H1 (cell line): Measurements from ENCODE around the gene GRK6. TPM values are rescaled to one million over a fixed set of nuclear protein-coding genes. Genes with fewer than 3 reads are reported as not detected.
A peak's percentile ranks its signal among the peaks of the same experiment; 100 is the strongest.

Source experiments
- CTCF ChIA-PET: fragments of 300-600 bp; sonication (Branson Sonifier 250); formaldehyde crosslinking; loops from one replicate; lab custom pipeline; 2021; ENCODE audit not compliant: partially characterized antibody; lab: Charles Lee
- POLR2A ChIA-PET: fragments of 300-600 bp; sonication (Branson Sonifier 250); formaldehyde crosslinking; loops from one replicate; lab custom pipeline; 2021; ENCODE audit warnings: inconsistent platforms; ENCODE audit not compliant: partially characterized antibody; lab: Charles Lee
- DNase-seq, 2 experiments: peaks; one replicate each; pipeline versions ENCODE4 v3.0.0 to v3.0.0-alpha.2; 2010 to 2022; ENCODE audit warnings: low spot score in 2 of 2, low read depth in 1 of 2, mixed read lengths in 1 of 2
- FAIRE-seq: peaks from 2 replicates; lab custom pipeline; 2011; peaks lifted over from hg19 to GRCh38; lab: Jason Lieb, UNC
- H2AFZ ChIP-seq: 2 replicates; pipeline ENCODE4 v1.8.1; 2012; ENCODE audit warnings: low read length, inconsistent platforms
- H2AK5ac ChIP-seq: 2 replicates; pipeline ENCODE4 v1.6.1; 2013; ENCODE audit warnings: low read depth, low read length
- H2BK120ac ChIP-seq: replicated peaks from 2 replicates; pipeline ENCODE3; 2013; ENCODE audit warnings: low read depth, low read length, inconsistent platforms
- H2BK12ac ChIP-seq: 2 replicates; pipeline ENCODE4 v1.6.1; 2013; ENCODE audit warnings: low read depth, low read length
- H2BK15ac ChIP-seq: 2 replicates; pipeline ENCODE4 v1.6.1; 2013; ENCODE audit warnings: low read length
- H2BK20ac ChIP-seq: 2 replicates; pipeline ENCODE4 v1.6.1; 2013; ENCODE audit warnings: low read length
- H2BK5ac ChIP-seq: 2 replicates; pipeline ENCODE4 v1.6.1; 2013; ENCODE audit warnings: low read depth, low read length
- H3K14ac ChIP-seq: 2 replicates; pipeline ENCODE4 v1.6.1; 2013; ENCODE audit warnings: inconsistent platforms; ENCODE audit not compliant: insufficient read length
- H3K18ac ChIP-seq: 2 replicates; pipeline ENCODE4 v1.6.1; 2013; ENCODE audit warnings: low read length; ENCODE audit errors: extremely low read depth
- H3K23ac ChIP-seq: 2 replicates; pipeline ENCODE4 v1.6.1; 2013; ENCODE audit warnings: inconsistent platforms; ENCODE audit not compliant: insufficient read length
- H3K23me2 ChIP-seq: 2 replicates; pipeline ENCODE4 v1.6.1; 2013; ENCODE audit warnings: low read depth, low read length
- H3K27ac ChIP-seq: 2 replicates; pipeline ENCODE4 v1.6.1; 2011; ENCODE audit warnings: low read depth, low read length, inconsistent platforms
- H3K27me3 ChIP-seq, 4 experiments: replicated peaks in 1 of 4; 1 replicate in 1 of 4; 2 replicates in 3 of 4; pipeline versions ENCODE4 v1.6.1 to v1.8.1; 2011 to 2013; ENCODE audit warnings: low read length in 3 of 4, mild to moderate bottlenecking in 3 of 4, inconsistent platforms in 2 of 4, mixed read lengths in 2 of 4, moderate library complexity in 1 of 4; ENCODE audit not compliant: control insufficient read depth in 3 of 4, insufficient read depth in 3 of 4; ENCODE audit errors: extremely low read depth in 1 of 4
- H3K36me3 ChIP-seq, 4 experiments: 2 replicates each; pipeline versions ENCODE4 v1.6.1 to v1.8.1; 2011 to 2013; ENCODE audit warnings: mild to moderate bottlenecking in 4 of 4, low read length in 3 of 4, moderate library complexity in 2 of 4, control low read depth in 1 of 4, inconsistent platforms in 1 of 4; ENCODE audit not compliant: insufficient read depth in 4 of 4, control insufficient read depth in 2 of 4
- H3K4ac ChIP-seq: replicated peaks from 2 replicates; pipeline ENCODE3; 2013; ENCODE audit warnings: low read length, low read depth, mixed read lengths, inconsistent platforms; ENCODE audit not compliant: insufficient read length
- H3K4me1 ChIP-seq, 4 experiments: replicated peaks in 1 of 4; 1 replicate in 1 of 4; 2 replicates in 3 of 4; pipeline versions ENCODE4 v1.6.1 to v1.8.1; 2011 to 2013; ENCODE audit warnings: low read length in 3 of 4, inconsistent platforms in 2 of 4, mixed read lengths in 1 of 4; ENCODE audit not compliant: insufficient read depth in 4 of 4, control insufficient read depth in 3 of 4
- H3K4me2 ChIP-seq, 2 experiments: 2 replicates each; pipeline versions ENCODE4 v1.6.1 to v1.8.1; 2011 to 2013; ENCODE audit warnings: low read depth in 2 of 2, low read length in 2 of 2, control low read depth in 1 of 2, inconsistent platforms in 1 of 2, mild to moderate bottlenecking in 1 of 2; ENCODE audit not compliant: insufficient read depth in 1 of 2
- H3K4me3 ChIP-seq, 4 experiments: fragments of 200-600, 300-600 bp in 1 of 4; sonication (generic), shearing (Covaris generic), sonication (Bioruptor Twin) in 1 of 4; 2 replicates each; pipeline versions ENCODE4 v1.5.1 to v1.8.1; 2011 to 2016; ENCODE audit warnings: low read length in 4 of 4, low read depth in 3 of 4, control low read depth in 2 of 4, inconsistent platforms in 2 of 4, mild to moderate bottlenecking in 2 of 4, mixed read lengths in 1 of 4, moderate library complexity in 1 of 4; ENCODE audit not compliant: insufficient read depth in 2 of 4; ENCODE audit errors: extremely low read depth in 1 of 4
- H3K56ac ChIP-seq: replicated peaks from 2 replicates; pipeline ENCODE3; 2013; ENCODE audit warnings: low read depth, mild to moderate bottlenecking, mixed read lengths, low read length, inconsistent platforms; ENCODE audit not compliant: insufficient read length
- H3K79me1 ChIP-seq: 2 replicates; pipeline ENCODE4 v1.6.1; 2013; ENCODE audit warnings: low read depth, low read length, control low read depth
- H3K79me2 ChIP-seq, 2 experiments: 2 replicates each; pipeline versions ENCODE4 v1.6.1 to v1.8.1; 2012 to 2013; ENCODE audit warnings: low read length in 2 of 2, mild to moderate bottlenecking in 2 of 2, inconsistent platforms in 1 of 2; ENCODE audit not compliant: insufficient read depth in 2 of 2, control insufficient read depth in 1 of 2
- H3K9ac ChIP-seq, 4 experiments: replicated peaks in 1 of 4; 1 replicate in 1 of 4; 2 replicates in 3 of 4; pipeline versions ENCODE4 v1.6.1 to v1.8.1; 2011 to 2013; ENCODE audit warnings: low read depth in 3 of 4, low read length in 3 of 4, control low read depth in 2 of 4, mild to moderate bottlenecking in 2 of 4, moderate library complexity in 2 of 4, inconsistent platforms in 1 of 4; ENCODE audit errors: extremely low read depth in 1 of 4
- H3K9me3 ChIP-seq, 2 experiments: 2 replicates each; pipeline versions ENCODE4 v1.6.1 to v1.8.1; 2012 to 2013; ENCODE audit warnings: mild to moderate bottlenecking in 2 of 2, moderate library complexity in 2 of 2, control low read depth in 1 of 2, inconsistent platforms in 1 of 2, low read depth in 1 of 2, low read length in 1 of 2, mixed read lengths in 1 of 2; ENCODE audit not compliant: insufficient read depth in 2 of 2
- H4K20me1 ChIP-seq, 2 experiments: replicated peaks in 1 of 2; 2 replicates each; pipeline versions ENCODE3 to v1.8.1; 2011 to 2013; ENCODE audit warnings: inconsistent platforms in 2 of 2, low read length in 2 of 2, mild to moderate bottlenecking in 1 of 2; ENCODE audit not compliant: insufficient read depth in 2 of 2, control insufficient read depth in 1 of 2
- H4K5ac ChIP-seq: 2 replicates; pipeline ENCODE4 v1.6.1; 2013; ENCODE audit warnings: low read length, low read depth, mixed read lengths, inconsistent platforms; ENCODE audit not compliant: insufficient read length
- H4K8ac ChIP-seq: 2 replicates; pipeline ENCODE4 v1.8.0; 2013; ENCODE audit warnings: mild to moderate bottlenecking, moderate library complexity, low read length, inconsistent platforms; ENCODE audit not compliant: insufficient read depth; ENCODE audit errors: extremely low read depth
- H4K91ac ChIP-seq: replicated peaks from 2 replicates; pipeline ENCODE3; 2013; ENCODE audit warnings: low read length, mixed read lengths, inconsistent platforms; ENCODE audit not compliant: insufficient read length
- GTF2F1 ChIP-seq: IDR thresholded peaks from 2 replicates; pipeline ENCODE4 v1.6.1; 2012; ENCODE audit warnings: low read depth, low read length, improper control_type of control experiment, borderline replicate concordance
- MAFK ChIP-seq: IDR thresholded peaks from 2 replicates; pipeline ENCODE4 v1.6.1; 2012; ENCODE audit warnings: low read depth, mild to moderate bottlenecking, improper control_type of control experiment, low read length
- RBBP5 ChIP-seq: IDR thresholded peaks from 2 replicates; pipeline ENCODE4 v1.7.1; 2012; ENCODE audit warnings: low read depth, mild to moderate bottlenecking, inconsistent platforms, low read length, moderate library complexity, borderline replicate concordance
- TAF7 ChIP-seq: optimal IDR thresholded peaks from 2 replicates; pipeline ENCODE3; 2011; ENCODE audit warnings: low read depth, mild to moderate bottlenecking, inconsistent platforms, low read length, moderate library complexity, borderline replicate concordance
- YY1 ChIP-seq: IDR thresholded peaks from 2 replicates; pipeline ENCODE4 v1.6.1; 2011; ENCODE audit warnings: low read depth, mild to moderate bottlenecking, low read length
- WGBS, 2 experiments: shearing (Covaris generic) in 1 of 2; methylation state at CpG; one replicate each; pipeline versions ENCODE4 v1.1.6 to v1.1.7; 2013 to 2015; ENCODE audit warnings: low lambda C conversion rate in 2 of 2, mixed read lengths in 2 of 2, inconsistent platforms in 1 of 2, low coverage in 1 of 2, missing lambda C conversion rate in 1 of 2; ENCODE audit not compliant: insufficient replicate concordance in 2 of 2, insufficient coverage in 1 of 2, insufficient read length in 1 of 2; ENCODE audit errors: extremely low coverage in 1 of 2, missing lambda C conversion rate in 1 of 2; 5-methylcytosine and 5-hydroxymethylcytosine counted together
- polyA plus RNA-seq, 7 experiments: library from polyadenylated mRNA; depleted of rRNA in 3 of 7; stranded (reverse) in 5 of 7; unstranded in 2 of 7; fragments of >200 nt in 5 of 7; fragments of 200-250 nt in 2 of 7; gene quantifications; 1 replicate in 5 of 7; 2 replicates in 1 of 7; 4 replicates in 1 of 7; pipeline versions ENCODE4 v1.2.1 to v1.2.3, GENCODE V29; 2011 to 2013; ENCODE audit warnings: missing spikeins in 2 of 7, mixed read lengths in 2 of 7
- total RNA-seq: library from RNA; stranded (reverse); fragmentation: NEBNext Ultra II Directional; extraction: Animal tissue kit (Norgen Biotek cat#: 25700); gene quantifications from 2 replicates; pipeline ENCODE4 v1.2.1, GENCODE V29; 2021
- TF ChIP-seq, protein P1 (sequence below): IDR thresholded peaks from 2 replicates; pipeline ENCODE4 v1.6.1; 2012; ENCODE audit warnings: low read length, inconsistent platforms

Gene GRK6
- total and polyA plus RNA-seq, 2 of the 8 experiments (the other 6 are each of a cell fraction or from before 2014, with no cell fraction given): 31.8 to 57.8 TPM

DNA sequence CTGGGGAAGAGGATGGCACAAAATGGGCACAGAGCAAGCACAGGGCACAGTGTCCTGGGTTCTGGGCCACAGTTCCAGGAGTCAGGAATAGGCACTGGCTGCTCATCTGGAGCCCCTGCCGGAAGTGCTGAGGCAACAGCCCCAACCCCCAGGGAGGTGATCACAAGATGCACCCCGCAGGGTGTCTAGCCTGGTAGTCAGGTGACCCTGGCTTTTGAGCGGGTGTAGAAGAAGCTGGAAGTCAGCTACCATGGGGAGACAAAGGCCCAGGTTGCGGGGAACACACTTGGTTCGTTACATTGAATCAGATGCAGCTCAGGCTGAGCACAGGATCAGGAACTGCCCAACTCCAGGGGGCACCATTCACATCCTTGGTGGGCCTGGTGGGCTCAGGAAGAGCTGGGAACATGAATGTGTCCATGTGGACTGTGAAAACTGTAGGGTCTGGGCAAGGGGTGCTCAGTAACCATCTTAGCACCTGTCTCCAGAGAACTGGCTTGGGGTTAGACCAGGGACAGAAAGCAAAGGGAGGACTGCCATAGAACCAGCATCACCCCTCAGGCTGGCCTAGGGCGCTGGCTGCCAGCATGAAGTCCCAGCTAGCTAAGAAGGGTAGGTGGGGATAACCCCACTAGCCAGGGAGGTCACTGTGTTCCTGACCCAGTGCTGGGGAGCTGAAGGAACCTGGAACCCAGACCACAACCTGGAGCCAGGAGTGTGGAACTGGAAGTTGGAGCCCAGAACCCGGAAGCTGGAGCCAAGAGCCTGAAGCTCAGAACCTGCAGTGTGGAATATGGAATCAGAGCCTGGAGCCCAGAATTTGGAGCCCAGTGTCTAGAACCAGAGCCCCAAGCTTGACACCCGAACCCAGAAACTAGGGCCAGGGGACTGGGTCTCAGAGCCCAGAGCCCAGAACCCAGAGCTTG, 48.4 kb upstream of the GRK6 start:
- POLR2A ChIA-PET: interaction anchor here (0.7 to 3.5 kb wide), 11 partner anchors 9 to 79 kb away, joined by 3 to 16 read pairs (median 3); partner anchors contain the start of gene GRK6
- 91% methylated on average over 8 of the region's 8 CpGs; no CpG with 5 or more reads in 1 of the 2 experiments for WGBS, 2 experiments
- no peak overlapping the region for H2AFZ ChIP-seq

More for the DNA sequence above, 48.4 kb upstream of the GRK6 start:
- Histone ChIP-seq H3K9me3 (no peaks in the 10 kb centered on the region), H3K79me1 (no peaks in the 10 kb centered on the region), H4K8ac (peak overlapping the region; percentile 57), H3K36me3 (no peaks in the 10 kb centered on the region), H2BK20ac (no peak overlapping the region), H3K23me2 (no peaks in the 10 kb centered on the region), H3K27ac (no peak overlapping the region), H3K27me3 (peaks cover 0 to 2% (median 0%) of the 10 kb centered on the region in 4 experiments; a peak in 2 of 7 replicates), H3K18ac (no peak overlapping the region; the same call in 1 of the 2 replicates), H3K4me3 (no peak overlapping the region), H2BK120ac (no peak overlapping the region), H3K4me2 (no peak overlapping the region), H3K56ac (no peak overlapping the region), H3K14ac (no peak overlapping the region), H3K4ac (no peak overlapping the region), H4K91ac (no peak overlapping the region), H3K9ac (no peak overlapping the region), H2BK15ac (no peak overlapping the region; the same call in 1 of the 2 replicates), H2BK12ac (peak overlapping the region; percentile 90; the same call in 1 of the 2 replicates), H3K4me1 (peaks cover 0 to 20% (median 6%) of the 10 kb centered on the region in 4 experiments; a peak in 6 of 7 replicates), H4K20me1 (no peaks in the 10 kb centered on the region), H3K23ac (no peak overlapping the region), H2AK5ac (peak overlapping the region; percentile 60; the same call in 1 of the 2 replicates), H4K5ac (no peak overlapping the region), H3K79me2 (no peaks in the 10 kb centered on the region), H2BK5ac (no peak overlapping the region)
- CTCF ChIA-PET: interaction anchor here (0.6 to 16.9 kb wide), 24 partner anchors 8 to 82 kb away, joined by 3 to 363 read pairs (median 4); partner anchors contain the start of genes PFN3, PRR7 and SLC34A1
- DNase-seq: no peak
- TF ChIP-seq TAF7 (no peak), YY1 (no peak), GTF2F1 (no peak), RBBP5 (no peak), MAFK (no peak)
- TF ChIP-seq, protein P1, sequence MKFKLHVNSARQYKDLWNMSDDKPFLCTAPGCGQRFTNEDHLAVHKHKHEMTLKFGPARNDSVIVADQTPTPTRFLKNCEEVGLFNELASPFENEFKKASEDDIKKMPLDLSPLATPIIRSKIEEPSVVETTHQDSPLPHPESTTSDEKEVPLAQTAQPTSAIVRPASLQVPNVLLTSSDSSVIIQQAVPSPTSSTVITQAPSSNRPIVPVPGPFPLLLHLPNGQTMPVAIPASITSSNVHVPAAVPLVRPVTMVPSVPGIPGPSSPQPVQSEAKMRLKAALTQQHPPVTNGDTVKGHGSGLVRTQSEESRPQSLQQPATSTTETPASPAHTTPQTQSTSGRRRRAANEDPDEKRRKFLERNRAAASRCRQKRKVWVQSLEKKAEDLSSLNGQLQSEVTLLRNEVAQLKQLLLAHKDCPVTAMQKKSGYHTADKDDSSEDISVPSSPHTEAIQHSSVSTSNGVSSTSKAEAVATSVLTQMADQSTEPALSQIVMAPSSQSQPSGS: no peak
- FAIRE-seq: no peak
